Natural killer cell (primary cell): ENCODE results near the gene MCRS1. TPM values are rescaled to one million over a fixed set of nuclear protein-coding genes. Genes with fewer than 3 reads are reported as not detected.

Experiments
- ATAC-seq, 3 donors: fragments of 150-1000 bp in 2 of 3; fragments of 200-7000 bp in 1 of 3; cut with Tn5 transposase; 1 replicate in 1 of 3; 2 replicates in 2 of 3; pipeline ENCODE4 v1.10.0; 2021; ENCODE audit warnings: mild to moderate bottlenecking in 2 of 3, moderate library complexity in 2 of 3
- DNase-seq, 2 donors: peaks; one replicate each; pipeline versions ENCODE4 v3.0.0 to v3.0.0-alpha.2; 2013 to 2021; ENCODE audit warnings: mixed read lengths in 1 of 2
- H3K27ac ChIP-seq: one replicate; pipeline ENCODE4 v1.5.1; 2013; ENCODE audit warnings: mild to moderate bottlenecking, low read length
- H3K27me3 ChIP-seq: one replicate; pipeline ENCODE4 v1.6.1; 2013; ENCODE audit warnings: low read length; ENCODE audit not compliant: control insufficient read depth, insufficient read depth
- H3K36me3 ChIP-seq: one replicate; pipeline ENCODE4 v1.6.1; 2013; ENCODE audit warnings: low read length; ENCODE audit not compliant: control insufficient read depth, insufficient read depth
- H3K4me1 ChIP-seq: one replicate; pipeline ENCODE4 v1.6.1; 2013; ENCODE audit warnings: low read length; ENCODE audit not compliant: control insufficient read depth, insufficient read depth
- H3K4me3 ChIP-seq: one replicate; pipeline ENCODE4 v1.5.1; 2013; ENCODE audit warnings: low read length
- H3K9me3 ChIP-seq: one replicate; pipeline ENCODE4 v1.6.1; 2013; ENCODE audit warnings: low read length; ENCODE audit not compliant: control insufficient read depth, insufficient read depth
- H3K27ac Mint-ChIP-seq, 2 donors: one replicate each; pipeline ENCODE4 v1.8.0; 2022; ENCODE audit warnings: mild to moderate bottlenecking in 2 of 2, mixed read lengths in 2 of 2, moderate library complexity in 1 of 2
- H3K27me3 Mint-ChIP-seq, 2 donors: one replicate each; pipeline ENCODE4 v1.8.0; 2022; ENCODE audit warnings: low read depth in 2 of 2, mixed read lengths in 2 of 2
- H3K36me3 Mint-ChIP-seq: one replicate; pipeline ENCODE4 v1.8.0; 2022; ENCODE audit warnings: mixed read lengths
- H3K4me1 Mint-ChIP-seq, 2 donors: one replicate each; pipeline ENCODE4 v1.8.0; 2022; ENCODE audit warnings: mixed read lengths in 2 of 2
- H3K4me3 Mint-ChIP-seq: one replicate; pipeline ENCODE4 v1.8.0; 2022; ENCODE audit warnings: mild to moderate bottlenecking, moderate library complexity, mixed read lengths
- H3K9me3 Mint-ChIP-seq, 2 donors: one replicate each; pipeline ENCODE4 v1.8.0; 2022; ENCODE audit warnings: mixed read lengths in 2 of 2
- CTCF ChIP-seq: fragments of 200-600 bp; IDR thresholded peaks from one replicate; pipeline ENCODE4 v1.8.0; 2022; ENCODE audit warnings: antibody characterized with exemption
- WGBS: methylation state at CpG from one replicate; pipeline ENCODE4 v1.1.7; 2013; ENCODE audit warnings: missing lambda C conversion rate; ENCODE audit not compliant: insufficient coverage; 5-methylcytosine and 5-hydroxymethylcytosine counted together
- intact Hi-C: fragments of 100-400 bp; cut with micrococcal nuclease; formaldehyde crosslinking; loops from one replicate; pipeline ENCODE4 v1.14.2; 2022
- total RNA-seq, 4 donors: library from RNA; stranded (reverse); fragments of 120-200 nt in 1 of 4; gene quantifications; one replicate each; pipeline versions ENCODE4 v1.2.3 to v1.2.4, GENCODE V29; 2013 to 2022

The MCRS1 gene
- total RNA-seq, 3 donors from 2014 or later (not counting 1 experiment from before 2014, with no cell fraction given) = 78.4 to 96.5 (median 83.9) TPM

GRCh38 chr12:49543914-49544815 lies 23.8 kb downstream of the MCRS1 start:
- no peak for DNase-seq
- peaks cover 18% of the 10 kb centered on the region for H3K27me3 ChIP-seq

DNA sequence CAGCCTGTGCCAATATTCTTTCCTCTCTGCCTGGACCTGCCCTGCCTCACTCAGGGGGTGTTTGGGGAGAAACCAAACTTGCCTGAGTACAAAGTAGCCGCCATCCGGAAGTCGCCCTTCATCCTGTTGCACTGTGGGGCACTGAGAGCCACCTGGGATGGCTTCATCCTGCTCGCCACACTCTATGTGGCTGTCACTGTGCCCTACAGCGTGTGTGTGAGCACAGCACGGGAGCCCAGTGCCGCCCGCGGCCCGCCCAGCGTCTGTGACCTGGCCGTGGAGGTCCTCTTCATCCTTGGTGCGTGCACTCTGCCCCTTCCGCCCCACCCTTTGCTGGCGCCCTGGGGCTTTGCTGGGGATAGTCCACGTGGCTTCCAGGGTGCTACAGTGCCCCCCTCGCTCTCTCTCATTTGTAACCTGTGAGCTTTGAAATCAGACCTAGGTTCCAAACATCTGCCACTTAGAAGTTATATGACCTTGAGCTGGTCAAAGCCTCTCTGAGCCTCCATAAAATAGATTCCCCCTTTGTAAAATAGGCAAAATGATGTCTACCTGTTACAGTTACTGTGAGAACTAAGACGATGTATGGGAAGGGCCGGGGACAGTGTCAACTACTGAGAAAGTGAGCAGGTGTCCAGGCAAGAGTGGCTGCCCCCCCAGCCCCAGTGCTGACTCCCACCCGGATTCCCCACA lies 24.6 kb downstream of the MCRS1 start:
- 67% methylated on average over 20 of the region's 20 CpGs for WGBS
- peaks cover 0 to 20% of the 10 kb centered on the region in 2 donors for H3K4me1 Mint-ChIP-seq

More at GRCh38 chr12:49543914-49544815, 23.8 kb downstream of the MCRS1 start:
- Histone ChIP-seq H3K4me1 (peaks cover 18% of the 10 kb centered on the region), H3K9me3 (no peaks in the 10 kb centered on the region), H3K36me3 (no peaks in the 10 kb centered on the region), H3K27ac (no peak overlapping the region), H3K4me3 (no peak overlapping the region)
- no peak for ATAC-seq
- no peak overlapping the region for H3K4me3 Mint-ChIP-seq
- H3K4me1 Mint-ChIP-seq = peaks cover 0 to 27% of the 10 kb centered on the region in 2 donors
- 54% methylated on average over 39 of the region's 39 CpGs for WGBS
- peaks cover 14 to 37% of the 10 kb centered on the region in 2 donors for H3K27me3 Mint-ChIP-seq
- TF ChIP-seq CTCF = no peak
- H3K9me3 Mint-ChIP-seq = no peaks in the 10 kb centered on the region
- H3K36me3 Mint-ChIP-seq = no peaks in the 10 kb centered on the region
- intact Hi-C loops = no loop called here
- no peak overlapping the region for H3K27ac Mint-ChIP-seq

DNA sequence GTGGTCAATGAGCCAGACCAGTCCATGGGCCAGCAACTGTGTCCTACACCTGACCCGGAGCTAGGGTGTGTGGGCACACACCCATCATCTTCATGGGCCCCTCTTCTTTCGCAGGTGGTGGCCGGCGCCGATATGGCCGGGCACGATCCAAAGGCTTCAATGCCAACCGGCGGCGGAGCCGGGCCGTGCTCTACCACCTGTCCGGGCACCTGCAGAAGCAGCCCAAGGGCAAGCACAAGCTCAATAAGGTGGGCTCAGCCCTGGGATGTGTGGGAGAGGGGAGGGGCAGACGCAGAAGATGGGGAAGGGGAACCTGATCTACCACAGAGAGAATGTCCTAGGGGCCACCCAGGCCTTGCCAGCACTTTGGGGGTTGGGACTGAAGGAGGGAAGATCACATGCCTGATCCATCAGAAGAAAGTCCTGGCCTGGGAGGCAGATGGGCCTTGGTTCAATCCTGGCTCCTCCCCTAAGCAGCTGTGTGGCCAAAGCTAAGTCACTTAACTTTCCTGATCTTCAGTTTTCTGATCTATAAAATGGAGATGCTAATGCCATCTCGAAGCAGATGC lies 25.3 kb downstream of the MCRS1 start:
- peaks cover 14 to 34% of the 10 kb centered on the region in 2 donors for H3K27me3 Mint-ChIP-seq
- no peak overlapping the region for H3K27ac Mint-ChIP-seq
- H3K36me3 Mint-ChIP-seq = no peaks in the 10 kb centered on the region
- no peak for DNase-seq
- H3K27ac ChIP-seq = no peak overlapping the region
- no peaks in the 10 kb centered on the region for H3K9me3 ChIP-seq
- ATAC-seq = no peak
- H3K4me1 ChIP-seq = peaks cover 16% of the 10 kb centered on the region
- intact Hi-C loops = no loop called here
- H3K36me3 ChIP-seq = no peaks in the 10 kb centered on the region
- no peak for TF ChIP-seq CTCF
- H3K9me3 Mint-ChIP-seq = no peaks in the 10 kb centered on the region
- H3K4me3 ChIP-seq = no peak overlapping the region
- H3K4me3 Mint-ChIP-seq = no peak overlapping the region
- peaks cover 0 to 18% of the 10 kb centered on the region in 2 donors for H3K4me1 Mint-ChIP-seq
- peaks cover 19% of the 10 kb centered on the region for H3K27me3 ChIP-seq
- 96% methylated on average over 15 of the region's 15 CpGs for WGBS

More for the DNA sequence above, 24.6 kb downstream of the MCRS1 start:
- H3K36me3 Mint-ChIP-seq = no peaks in the 10 kb centered on the region
- Histone ChIP-seq H3K27me3 (peaks cover 13% of the 10 kb centered on the region), H3K27ac (no peak overlapping the region), H3K36me3 (no peaks in the 10 kb centered on the region), H3K9me3 (no peaks in the 10 kb centered on the region), H3K4me3 (no peak overlapping the region), H3K4me1 (peaks cover 11% of the 10 kb centered on the region)
- TF ChIP-seq CTCF = no peak
- H3K27me3 Mint-ChIP-seq = peaks cover 14 to 37% of the 10 kb centered on the region in 2 donors
- DNase-seq (no peak), ATAC-seq (no peak)
- intact Hi-C loops = no loop called here
- no peak overlapping the region for H3K27ac Mint-ChIP-seq
- no peak overlapping the region for H3K4me3 Mint-ChIP-seq
- H3K9me3 Mint-ChIP-seq = no peaks in the 10 kb centered on the region
